ENCODE measurements around the gene LCP1.

LCP1 gene

GRCh38 chr13:46126552-46127357 lies 55.2 kb downstream of the LCP1 start:
- DNase-seq: peak; percentile 57

GRCh38 chr13:46126056-46126455 lies 55.9 kb downstream of the LCP1 start:
- DNase-seq: no peak

- no peak for DNase-seq
These were observed 56.7 kb downstream of the LCP1 start for GRCh38 chr13:46124967-46125933.

- no peak for DNase-seq
These were observed 57.4 kb downstream of the LCP1 start for GRCh38 chr13:46124531-46124966.

- DNase-seq: no peak
These were observed 59.7 kb downstream of the LCP1 start for GRCh38 chr13:46122304-46122703.

GRCh38 chr13:46121597-46122163 lies 60.3 kb downstream of the LCP1 start:
- DNase-seq: no peak

- no peak for DNase-seq
These were observed 60.9 kb downstream of the LCP1 start for GRCh38 chr13:46121033-46121432.

GRCh38 chr13:46119883-46120614 lies 61.9 kb downstream of the LCP1 start:
- no peak for DNase-seq

GRCh38 chr13:46116653-46117502 lies 65.1 kb downstream of the LCP1 start:
- DNase-seq: no peak

- no peak for DNase-seq
These were observed 67.4 kb downstream of the LCP1 start for GRCh38 chr13:46114613-46115012.

GRCh38 chr13:46113596-46113995 lies 68.4 kb downstream of the LCP1 start:
- no peak for DNase-seq

GRCh38 chr13:46111151-46111550 lies 70.8 kb downstream of the LCP1 start:
- DNase-seq: no peak

GRCh38 chr13:46109451-46109850 lies 72.5 kb downstream of the LCP1 start:
- DNase-seq: no peak

- DNase-seq: no peak
These were observed 75.1 kb downstream of the LCP1 start for GRCh38 chr13:46106839-46107371.

GRCh38 chr13:46104868-46105267 lies 77.1 kb downstream of the LCP1 start, which contains the start of gene CPB2:
Gene CPB2 (minus strand): TSS chr13:46105033. CDS start chr13:46105009, 24 bp downstream.
- DNase-seq: no peak

GRCh38 chr13:46103037-46103436 lies 78.9 kb downstream of the LCP1 start:
- no peak for DNase-seq

- DNase-seq: no peak
These were observed 79.7 kb downstream of the LCP1 start for GRCh38 chr13:46102255-46102605.

- DNase-seq: no peak
These were observed 80.3 kb downstream of the LCP1 start for GRCh38 chr13:46101484-46102254.

GRCh38 chr13:46101002-46101401 lies 81.0 kb downstream of the LCP1 start:
- DNase-seq: no peak

GRCh38 chr13:46100191-46100815 lies 81.7 kb downstream of the LCP1 start:
- DNase-seq: no peak

Measured in femur (tissue), 1 donor.